GM12878 (cell line): ENCODE data around the gene MCOLN2. TPM values are rescaled to one million over a fixed set of nuclear protein-coding genes. Genes with fewer than 3 reads are reported as not detected.

Experiments
- ATAC-seq: fragments of 200-7000 bp; cut with Tn5 transposase; 3 replicates; pipeline ENCODE4 v1.9.1; 2020; ENCODE audit warnings: mild to moderate bottlenecking, moderate library complexity
- BruUV-seq: library from RNA; stranded (reverse); fragments of 400-500 nt; replicated peaks from 2 replicates; lab custom pipeline; 2021; lab: Mats Ljungman, UMichigan
- CTCF ChIA-PET: fragments of 300-600 bp; sonication (Branson Sonifier 250); formaldehyde crosslinking; extraction: SDS; loops from one replicate; lab custom pipeline; 2021; ENCODE audit warnings: inconsistent platforms; lab: Yijun Ruan, JAX
- POLR2A ChIA-PET: fragments of 350-600 bp; formaldehyde crosslinking; extraction: SDS; loops from one replicate; lab custom pipeline; 2021; ENCODE audit warnings: inconsistent platforms; lab: Charles Lee
- RAD21 ChIA-PET: fragments of 300-600 bp; sonication (Branson Sonifier 250); formaldehyde crosslinking; loops from one replicate; lab custom pipeline; 2023; ENCODE audit warnings: antibody characterized with exemption; ENCODE audit not compliant: unreplicated experiment; lab: Charles Lee
- SMC1A ChIA-PET: fragments of 300-600 bp; sonication (Branson Sonifier 250); formaldehyde crosslinking; loops from one replicate; lab custom pipeline; 2023; ENCODE audit not compliant: unreplicated experiment, uncharacterized antibody; lab: Charles Lee
- DNase-seq: peaks from one replicate; pipeline ENCODE4 v3.0.0-alpha.2; 2011; ENCODE audit warnings: low read depth, low spot score
- FAIRE-seq: peaks from 3 replicates; lab custom pipeline; 2011; peaks lifted over from hg19 to GRCh38; lab: Jason Lieb, UNC
- H2AFZ ChIP-seq: 2 replicates; pipeline ENCODE4 v1.6.0; 2011; ENCODE audit warnings: low read depth, low read length, control low read depth; ENCODE audit not compliant: control insufficient read depth
- H3K27ac ChIP-seq: 2 replicates; pipeline ENCODE4 v1.5.1; 2011; ENCODE audit warnings: control low read depth; ENCODE audit not compliant: control insufficient read depth, insufficient read depth
- H3K27me3 ChIP-seq, 2 experiments: replicated peaks in 1 of 2; 2 replicates each; pipeline versions ENCODE4 v1.6.0 to v1.6.1; 2011; ENCODE audit warnings: low read length in 1 of 2; ENCODE audit not compliant: control insufficient read depth in 2 of 2, insufficient read depth in 2 of 2
- H3K36me3 ChIP-seq, 2 experiments: 2 replicates each; pipeline ENCODE4 v1.5.1; 2011; ENCODE audit warnings: low read length in 1 of 2; ENCODE audit not compliant: control insufficient read depth in 2 of 2, insufficient read depth in 2 of 2
- H3K4me1 ChIP-seq: 2 replicates; pipeline ENCODE4 v1.6.1; 2011; ENCODE audit warnings: mild to moderate bottlenecking, low read length, moderate library complexity, mixed read lengths; ENCODE audit not compliant: control insufficient read depth, insufficient read depth
- H3K4me2 ChIP-seq: 2 replicates; pipeline ENCODE4 v1.6.0; 2011; ENCODE audit warnings: control low read depth; ENCODE audit not compliant: control insufficient read depth, insufficient read depth
- H3K4me3 ChIP-seq: fragments of 200-600 bp; sonication (generic); 2 replicates; pipeline ENCODE4 v1.5.1; 2016
- H3K79me2 ChIP-seq: 2 replicates; pipeline ENCODE4 v1.6.0; 2011; ENCODE audit warnings: low read length; ENCODE audit not compliant: control insufficient read depth, insufficient read depth
- H3K9ac ChIP-seq: 2 replicates; pipeline ENCODE4 v1.8.0; 2011; ENCODE audit warnings: low read length, control low read depth, mixed read lengths; ENCODE audit not compliant: control insufficient read depth, insufficient read depth
- H3K9me3 ChIP-seq: replicated peaks from 3 replicates; pipeline ENCODE4 v1.5.1; 2011; ENCODE audit warnings: mild to moderate bottlenecking, low read length; ENCODE audit not compliant: control insufficient read depth, insufficient read depth
- H4K20me1 ChIP-seq: 2 replicates; pipeline ENCODE4 v1.6.0; 2011; ENCODE audit not compliant: control insufficient read depth, insufficient read depth
- CBFB ChIP-seq: IDR thresholded peaks from 2 replicates; pipeline ENCODE4 v1.6.1; 2016; ENCODE audit warnings: antibody characterized with exemption, low read depth
- WGBS: methylation state at CpG from one replicate; pipeline ENCODE4 v1.1.6; 2016; ENCODE audit warnings: low lambda C conversion rate; ENCODE audit not compliant: insufficient replicate concordance, insufficient coverage; ENCODE audit errors: missing lambda C conversion rate; 5-methylcytosine and 5-hydroxymethylcytosine counted together
- in situ Hi-C: fragments of 300-500 bp; cut with MboI; formaldehyde crosslinking; loops from 9 replicates; pipeline ENCODE4 v1.14.3; 2018; ENCODE audit warnings: mixed read lengths
- intact Hi-C: fragments of 100-400 bp; cut with micrococcal nuclease; formaldehyde crosslinking; loops from one replicate; pipeline ENCODE4 v1.14.2; 2022; ENCODE audit not compliant: unreplicated experiment
- polyA plus RNA-seq, 11 experiments: library from polyadenylated mRNA; depleted of rRNA in 4 of 11; unstranded in 6 of 11; stranded (reverse) in 5 of 11; fragments of >200 nt; fragmentation: Nextera tagmentation in 4 of 11; fragmentation: Illumina TruSeq in 1 of 11; extraction: Ambion mirVana in 4 of 11; extraction: Trizol in 1 of 11; gene quantifications; 1 replicate in 1 of 11; 2 replicates in 10 of 11; pipeline versions ENCODE4 v1.2.1 to v1.2.3, GENCODE V29; 2011 to 2016; ENCODE audit warnings: inconsistent platforms in 2 of 11, missing spikeins in 2 of 11, low read depth in 1 of 11
- total RNA-seq, 4 experiments: library from RNA; depleted of rRNA in 3 of 4; stranded (reverse); fragments of >200 nt in 3 of 4; fragmentation: Illumina TruSeq in 1 of 4; extraction: Trizol in 1 of 4; gene quantifications; 2 replicates each; pipeline versions ENCODE4 v1.2.1 to v1.2.3, GENCODE V29; 2013 to 2021
- TF ChIP-seq, protein P1 (sequence below), 3 experiments: IDR thresholded peaks in 2 of 3; conservative IDR thresholded peaks in 1 of 3; 2 replicates each; pipeline ENCODE4 v1.5.1; 2011; ENCODE audit warnings: low read depth in 3 of 3, low read length in 3 of 3, mild to moderate bottlenecking in 3 of 3, control low read depth in 2 of 3, moderate library complexity in 2 of 3, inconsistent platforms in 1 of 3, mixed read lengths in 1 of 3; ENCODE audit not compliant: control insufficient read depth in 2 of 3, insufficient read depth in 1 of 3; ENCODE audit errors: extremely low read depth in 1 of 3
- TF ChIP-seq, protein P2 (sequence below): fragments of 450-650 bp; formaldehyde crosslinking; IDR thresholded peaks from 2 replicates; pipeline ENCODE4 v1.4.0; 2020; ENCODE audit warnings: mild to moderate bottlenecking, moderate library complexity

The MCOLN2 gene
- total and polyA plus RNA-seq, 10 of the 15 experiments (the other 5 are each of a cell fraction or from before 2014, with no cell fraction given) = 25.9 to 233 (median 109) TPM

DNA sequence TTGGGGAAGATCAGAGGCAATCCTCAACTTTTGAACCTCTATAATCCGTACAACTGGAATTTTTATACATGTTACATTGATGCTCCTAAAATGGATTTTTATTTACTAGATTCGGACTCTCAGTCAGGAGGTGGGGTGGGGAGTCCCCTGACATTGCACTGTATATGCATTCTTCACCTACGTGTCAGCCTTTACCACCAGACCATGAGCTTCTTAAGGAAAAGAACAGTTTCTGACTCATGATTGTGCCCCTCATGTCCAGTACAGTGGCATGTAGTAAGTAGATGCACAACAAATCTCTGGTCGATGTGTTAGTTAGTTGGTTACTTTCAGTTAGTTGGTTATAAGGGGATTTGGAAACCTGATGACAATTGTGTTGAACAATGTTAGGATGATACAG lies 119.3 kb downstream of the MCOLN2 start (continued):
- TF ChIP-seq, protein P1, sequence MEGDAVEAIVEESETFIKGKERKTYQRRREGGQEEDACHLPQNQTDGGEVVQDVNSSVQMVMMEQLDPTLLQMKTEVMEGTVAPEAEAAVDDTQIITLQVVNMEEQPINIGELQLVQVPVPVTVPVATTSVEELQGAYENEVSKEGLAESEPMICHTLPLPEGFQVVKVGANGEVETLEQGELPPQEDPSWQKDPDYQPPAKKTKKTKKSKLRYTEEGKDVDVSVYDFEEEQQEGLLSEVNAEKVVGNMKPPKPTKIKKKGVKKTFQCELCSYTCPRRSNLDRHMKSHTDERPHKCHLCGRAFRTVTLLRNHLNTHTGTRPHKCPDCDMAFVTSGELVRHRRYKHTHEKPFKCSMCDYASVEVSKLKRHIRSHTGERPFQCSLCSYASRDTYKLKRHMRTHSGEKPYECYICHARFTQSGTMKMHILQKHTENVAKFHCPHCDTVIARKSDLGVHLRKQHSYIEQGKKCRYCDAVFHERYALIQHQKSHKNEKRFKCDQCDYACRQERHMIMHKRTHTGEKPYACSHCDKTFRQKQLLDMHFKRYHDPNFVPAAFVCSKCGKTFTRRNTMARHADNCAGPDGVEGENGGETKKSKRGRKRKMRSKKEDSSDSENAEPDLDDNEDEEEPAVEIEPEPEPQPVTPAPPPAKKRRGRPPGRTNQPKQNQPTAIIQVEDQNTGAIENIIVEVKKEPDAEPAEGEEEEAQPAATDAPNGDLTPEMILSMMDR (IDR thresholded peaks at IDR 0.05 in 2 of 3, conservative IDR thresholded peaks at IDR 0.05 in 1 of 3; ENCODE audit: control insufficient read depth in 2 of 3, extremely low read depth in 1 of 3, insufficient read depth in 1 of 3, low read depth in 3 of 3, low read length in 3 of 3) = no peak
- TF ChIP-seq CBFB = no peak

DNA sequence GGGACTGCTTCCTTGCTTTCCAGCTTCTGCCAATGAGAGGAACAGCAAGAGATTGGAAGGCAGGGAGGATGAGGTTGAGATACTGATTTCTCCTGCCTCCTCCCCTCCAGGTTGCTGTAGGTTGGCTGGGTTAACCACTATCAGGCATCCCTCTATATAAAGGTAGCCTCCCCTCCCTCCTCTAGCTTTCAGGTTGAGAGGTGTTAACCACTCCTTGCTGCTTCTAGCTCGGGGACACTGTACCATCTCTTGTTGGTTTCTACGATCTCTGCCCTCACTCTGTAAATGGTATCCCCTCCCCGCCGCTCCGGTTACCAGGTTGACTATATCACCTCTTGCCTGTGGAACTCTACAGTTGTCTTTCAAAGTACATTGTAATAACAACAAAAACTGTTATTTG lies 120.6 kb downstream of the MCOLN2 start:
- no peaks in the 10 kb centered on the region for H3K4me1 ChIP-seq
- H3K27me3 ChIP-seq = peaks cover 0 to 2% of the 10 kb centered on the region in 2 experiments; a peak in 1 of 4 replicates
- WGBS = 65% methylated on average over 5 of the region's 5 CpGs
- DNase-seq = no peak
- H3K79me2 ChIP-seq = no peaks in the 10 kb centered on the region
- TF ChIP-seq, protein P2, sequence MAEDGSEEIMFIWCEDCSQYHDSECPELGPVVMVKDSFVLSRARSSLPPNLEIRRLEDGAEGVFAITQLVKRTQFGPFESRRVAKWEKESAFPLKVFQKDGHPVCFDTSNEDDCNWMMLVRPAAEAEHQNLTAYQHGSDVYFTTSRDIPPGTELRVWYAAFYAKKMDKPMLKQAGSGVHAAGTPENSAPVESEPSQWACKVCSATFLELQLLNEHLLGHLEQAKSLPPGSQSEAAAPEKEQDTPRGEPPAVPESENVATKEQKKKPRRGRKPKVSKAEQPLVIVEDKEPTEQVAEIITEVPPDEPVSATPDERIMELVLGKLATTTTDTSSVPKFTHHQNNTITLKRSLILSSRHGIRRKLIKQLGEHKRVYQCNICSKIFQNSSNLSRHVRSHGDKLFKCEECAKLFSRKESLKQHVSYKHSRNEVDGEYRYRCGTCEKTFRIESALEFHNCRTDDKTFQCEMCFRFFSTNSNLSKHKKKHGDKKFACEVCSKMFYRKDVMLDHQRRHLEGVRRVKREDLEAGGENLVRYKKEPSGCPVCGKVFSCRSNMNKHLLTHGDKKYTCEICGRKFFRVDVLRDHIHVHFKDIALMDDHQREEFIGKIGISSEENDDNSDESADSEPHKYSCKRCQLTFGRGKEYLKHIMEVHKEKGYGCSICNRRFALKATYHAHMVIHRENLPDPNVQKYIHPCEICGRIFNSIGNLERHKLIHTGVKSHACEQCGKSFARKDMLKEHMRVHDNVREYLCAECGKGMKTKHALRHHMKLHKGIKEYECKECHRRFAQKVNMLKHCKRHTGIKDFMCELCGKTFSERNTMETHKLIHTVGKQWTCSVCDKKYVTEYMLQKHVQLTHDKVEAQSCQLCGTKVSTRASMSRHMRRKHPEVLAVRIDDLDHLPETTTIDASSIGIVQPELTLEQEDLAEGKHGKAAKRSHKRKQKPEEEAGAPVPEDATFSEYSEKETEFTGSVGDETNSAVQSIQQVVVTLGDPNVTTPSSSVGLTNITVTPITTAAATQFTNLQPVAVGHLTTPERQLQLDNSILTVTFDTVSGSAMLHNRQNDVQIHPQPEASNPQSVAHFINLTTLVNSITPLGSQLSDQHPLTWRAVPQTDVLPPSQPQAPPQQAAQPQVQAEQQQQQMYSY (CRISPR knock-in tag) = no peak
- ATAC-seq = peak; percentile 48
- RAD21 ChIA-PET = interaction anchor here (1.8 kb wide), 1 partner anchor 95 kb away, joined by 3 read pairs; no protein-coding TSS in a partner anchor
- H3K4me3 ChIP-seq = no peak overlapping the region
- in situ Hi-C loops = no loop called here
- H3K4me2 ChIP-seq = no peak overlapping the region
- no TSS peak for BruUV-seq
- POLR2A ChIA-PET = no interaction called here
- H3K27ac ChIP-seq = no peak overlapping the region
- H3K9me3 ChIP-seq = no peaks in the 10 kb centered on the region
- CTCF ChIA-PET = no interaction called here
- H3K9ac ChIP-seq = no peak overlapping the region
- no peaks in the 10 kb centered on the region for H3K36me3 ChIP-seq
- no peak overlapping the region for H2AFZ ChIP-seq
- no peak for FAIRE-seq
- no peaks in the 10 kb centered on the region for H4K20me1 ChIP-seq
- SMC1A ChIA-PET = no interaction called here
- intact Hi-C loops = no loop called here

Other genes starting within 250 kb of the MCOLN2 start
- gene LPAR3, start 103.9 kb downstream of the MCOLN2 start, total RNA-seq (2014; rRNA removed) = 0.16 and 0.17 TPM in 2 replicates
- gene LPAR3, start 103.9 kb downstream of the MCOLN2 start, total RNA-seq (2014; rRNA removed; fragmentation: Illumina TruSeq; extraction: Trizol) = 0.09 TPM in 2 replicates
- gene LPAR3, start 103.9 kb downstream of the MCOLN2 start, total RNA-seq (2021) = 0.11 and 0.23 TPM in 2 replicates
- 0.31 and 0.37 TPM in 2 replicates for gene LPAR3, start 103.9 kb downstream of the MCOLN2 start, polyA plus RNA-seq (2011; rRNA removed)
- 0.07 TPM in 1 of 2 replicates, not detected in the other for gene LPAR3, start 103.9 kb downstream of the MCOLN2 start, polyA plus RNA-seq (2014; fragmentation: Illumina TruSeq; extraction: Trizol)
- under 1 TPM in 1 of 2 experiments, not detected in 1; 0.03 TPM for gene LPAR3, start 103.9 kb downstream of the MCOLN2 start, polyA plus RNA-seq (2014; fragmentation: Nextera tagmentation; extraction: Ambion mirVana)
- 0.06 and 0.08 TPM in 2 replicates for gene LPAR3, start 103.9 kb downstream of the MCOLN2 start, polyA plus RNA-seq (2014; rRNA removed)
- gene LPAR3, start 103.9 kb downstream of the MCOLN2 start, polyA plus RNA-seq (2016; fragmentation: Nextera tagmentation; extraction: Ambion mirVana) = not detected
- 2.3 and 2.5 TPM in 2 replicates for gene MCOLN3, start 51.4 kb upstream of the MCOLN2 start, total RNA-seq (2014; rRNA removed)
- gene MCOLN3, start 51.4 kb upstream of the MCOLN2 start, total RNA-seq (2014; rRNA removed; fragmentation: Illumina TruSeq; extraction: Trizol) = 3.6 and 3.7 TPM in 2 replicates
- 3.2 and 4.1 TPM in 2 replicates for gene MCOLN3, start 51.4 kb upstream of the MCOLN2 start, total RNA-seq (2021)
- gene MCOLN3, start 51.4 kb upstream of the MCOLN2 start, polyA plus RNA-seq (2011; rRNA removed) = 0.46 and 0.48 TPM in 2 replicates
- 6.1 and 6.5 TPM in 2 replicates for gene MCOLN3, start 51.4 kb upstream of the MCOLN2 start, polyA plus RNA-seq (2014; fragmentation: Illumina TruSeq; extraction: Trizol)
- 1 to 10 TPM; 2.0 to 2.7 TPM for gene MCOLN3, start 51.4 kb upstream of the MCOLN2 start, polyA plus RNA-seq (2014; fragmentation: Nextera tagmentation; extraction: Ambion mirVana)
- 6.6 and 7.4 TPM in 2 replicates for gene MCOLN3, start 51.4 kb upstream of the MCOLN2 start, polyA plus RNA-seq (2014; rRNA removed)
- 1 to 10 TPM; 4.0 to 4.5 TPM for gene MCOLN3, start 51.4 kb upstream of the MCOLN2 start, polyA plus RNA-seq (2016; fragmentation: Nextera tagmentation; extraction: Ambion mirVana)
- 2.6 and 3.6 TPM in 2 replicates for gene SYDE2, start 203.9 kb upstream of the MCOLN2 start, total RNA-seq (2014; rRNA removed)
- gene SYDE2, start 203.9 kb upstream of the MCOLN2 start, total RNA-seq (2014; rRNA removed; fragmentation: Illumina TruSeq; extraction: Trizol) = 4.1 and 4.6 TPM in 2 replicates
- gene SYDE2, start 203.9 kb upstream of the MCOLN2 start, total RNA-seq (2021) = 3.3 and 3.8 TPM in 2 replicates
- gene SYDE2, start 203.9 kb upstream of the MCOLN2 start, polyA plus RNA-seq (2011; rRNA removed) = 0.03 TPM in 1 of 2 replicates, not detected in the other
- gene SYDE2, start 203.9 kb upstream of the MCOLN2 start, polyA plus RNA-seq (2014; fragmentation: Illumina TruSeq; extraction: Trizol) = 1.8 and 2.5 TPM in 2 replicates
- under 1 TPM; 0.37 to 0.50 TPM for gene SYDE2, start 203.9 kb upstream of the MCOLN2 start, polyA plus RNA-seq (2014; fragmentation: Nextera tagmentation; extraction: Ambion mirVana)
- 1.2 and 1.3 TPM in 2 replicates for gene SYDE2, start 203.9 kb upstream of the MCOLN2 start, polyA plus RNA-seq (2014; rRNA removed)
- gene SYDE2, start 203.9 kb upstream of the MCOLN2 start, polyA plus RNA-seq (2016; fragmentation: Nextera tagmentation; extraction: Ambion mirVana) = 1 to 10 TPM; 1.1 to 1.8 TPM